ENCODE data around the gene FAM107A. TPM values are rescaled to one million over a fixed set of nuclear protein-coding genes. Genes with fewer than 3 reads are reported as not detected.

The FAM107A gene
- polyA plus RNA-seq, 1 donor from 2014 or later = 0.16 TPM

DNA sequence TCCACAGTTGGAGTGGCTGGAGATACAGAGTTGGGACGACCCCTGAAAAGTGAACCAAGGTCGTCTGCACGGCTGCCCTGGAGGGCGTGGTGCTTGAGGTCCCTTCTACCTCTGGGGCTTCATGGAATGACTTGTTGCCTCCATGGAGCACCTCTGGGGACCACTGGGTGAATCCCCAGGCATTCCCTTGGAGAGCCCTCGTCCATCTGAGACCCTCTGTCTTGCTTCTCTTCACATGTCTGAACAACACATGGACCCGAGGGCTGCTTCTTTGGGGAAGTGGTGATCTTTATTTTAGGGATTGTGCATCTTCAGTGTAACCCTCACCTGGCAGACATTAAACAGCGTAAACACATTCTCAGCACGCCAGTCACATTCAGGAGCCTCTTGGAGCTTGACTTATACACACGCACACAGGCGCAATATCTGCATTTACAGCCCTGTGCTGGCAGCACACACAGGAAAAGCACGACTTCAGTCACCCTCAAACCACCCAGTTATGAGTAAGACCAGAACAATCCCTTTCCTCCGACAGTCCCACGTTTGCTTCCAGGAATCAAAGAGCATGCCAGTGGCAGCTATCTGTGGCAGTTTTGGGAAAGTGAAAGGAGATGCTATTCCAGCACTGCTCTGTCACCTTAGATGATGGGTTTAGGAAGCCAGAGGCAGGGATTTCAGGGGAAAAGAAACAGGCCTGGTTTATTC, 12.6 kb downstream of the FAM107A start:
- Histone ChIP-seq H3K27ac (ENCODE audit: low read length) (no peak overlapping the region), H2AFZ (ENCODE audit: low read depth, low read length) (no peak overlapping the region), H3K4me3 (ENCODE audit: low read length) (no peak overlapping the region), H3K9me3 (ENCODE audit: low read length) (no peaks in the 10 kb centered on the region), H3K4me2 (ENCODE audit: low read length) (no peak overlapping the region), H3K79me2 (replicated peaks; ENCODE audit: insufficient read depth, low read length) (no peaks in the 10 kb centered on the region), H3F3A (ENCODE audit: insufficient read depth, low read length, poor library complexity, severe bottlenecking) (no peaks in the 10 kb centered on the region), H3K36me3 (ENCODE audit: insufficient read depth, low read length) (no peaks in the 10 kb centered on the region), H3K27me3 (ENCODE audit: insufficient read depth, low read depth, low read length) (no peaks in the 10 kb centered on the region), H3K9ac (ENCODE audit: low read length) (no peak overlapping the region), H4K20me1 (ENCODE audit: insufficient read depth) (no peaks in the 10 kb centered on the region), H3K9me2 (ENCODE audit: insufficient read depth, low read length) (no peaks in the 10 kb centered on the region)
- TF ChIP-seq SMC3 (conservative IDR thresholded peaks at IDR 0.05; ENCODE audit: poor library complexity) = no peak
- no peak for TF ChIP-seq EP300 (conservative IDR thresholded peaks at IDR 0.05; ENCODE audit: poor library complexity, severe bottlenecking)
- TF ChIP-seq TAF1 (IDR thresholded peaks at IDR 0.05; ENCODE audit: low read depth) = no peak
- TF ChIP-seq, protein P1, sequence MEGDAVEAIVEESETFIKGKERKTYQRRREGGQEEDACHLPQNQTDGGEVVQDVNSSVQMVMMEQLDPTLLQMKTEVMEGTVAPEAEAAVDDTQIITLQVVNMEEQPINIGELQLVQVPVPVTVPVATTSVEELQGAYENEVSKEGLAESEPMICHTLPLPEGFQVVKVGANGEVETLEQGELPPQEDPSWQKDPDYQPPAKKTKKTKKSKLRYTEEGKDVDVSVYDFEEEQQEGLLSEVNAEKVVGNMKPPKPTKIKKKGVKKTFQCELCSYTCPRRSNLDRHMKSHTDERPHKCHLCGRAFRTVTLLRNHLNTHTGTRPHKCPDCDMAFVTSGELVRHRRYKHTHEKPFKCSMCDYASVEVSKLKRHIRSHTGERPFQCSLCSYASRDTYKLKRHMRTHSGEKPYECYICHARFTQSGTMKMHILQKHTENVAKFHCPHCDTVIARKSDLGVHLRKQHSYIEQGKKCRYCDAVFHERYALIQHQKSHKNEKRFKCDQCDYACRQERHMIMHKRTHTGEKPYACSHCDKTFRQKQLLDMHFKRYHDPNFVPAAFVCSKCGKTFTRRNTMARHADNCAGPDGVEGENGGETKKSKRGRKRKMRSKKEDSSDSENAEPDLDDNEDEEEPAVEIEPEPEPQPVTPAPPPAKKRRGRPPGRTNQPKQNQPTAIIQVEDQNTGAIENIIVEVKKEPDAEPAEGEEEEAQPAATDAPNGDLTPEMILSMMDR (IDR thresholded peaks at IDR 0.05; ENCODE audit: poor library complexity, severe bottlenecking) = no peak
- no peak for TF ChIP-seq EZH2 (IDR thresholded peaks at IDR 0.05; ENCODE audit: borderline replicate concordance, insufficient read depth, low read length, poor library complexity, severe bottlenecking)
- no peak for TF ChIP-seq RAD21 (conservative IDR thresholded peaks at IDR 0.05)

DNA sequence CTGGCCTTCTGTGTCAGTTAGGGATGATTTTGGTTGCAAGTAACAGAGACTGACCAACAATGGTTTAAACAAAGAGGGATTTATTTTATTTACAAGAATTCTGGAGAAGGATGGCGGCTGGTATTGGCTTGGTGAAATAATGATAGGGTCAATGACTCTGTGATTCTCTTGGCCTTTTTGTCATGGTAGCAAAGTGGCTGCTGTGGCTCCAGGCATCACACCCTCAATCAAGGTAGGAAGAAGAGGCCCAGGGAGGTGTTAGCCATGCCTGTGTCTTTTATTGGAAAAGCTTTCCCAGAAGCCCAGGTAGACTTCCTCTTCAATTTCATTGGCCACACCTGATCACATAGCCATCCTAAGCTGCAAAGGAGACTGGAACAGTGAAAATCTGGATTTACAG, 13.1 kb downstream of the FAM107A start:
- Histone ChIP-seq H3K9me2 (ENCODE audit: insufficient read depth, low read length) (no peaks in the 10 kb centered on the region), H3F3A (ENCODE audit: insufficient read depth, low read length, poor library complexity, severe bottlenecking) (no peaks in the 10 kb centered on the region), H3K27me3 (ENCODE audit: insufficient read depth, low read depth, low read length) (no peaks in the 10 kb centered on the region), H2AFZ (ENCODE audit: low read depth, low read length) (no peak overlapping the region), H3K9ac (ENCODE audit: low read length) (no peak overlapping the region), H3K9me3 (ENCODE audit: low read length) (no peaks in the 10 kb centered on the region), H3K27ac (ENCODE audit: low read length) (no peak overlapping the region), H3K36me3 (ENCODE audit: insufficient read depth, low read length) (no peaks in the 10 kb centered on the region), H3K4me2 (ENCODE audit: low read length) (no peak overlapping the region), H3K4me3 (ENCODE audit: low read length) (no peak overlapping the region), H4K20me1 (ENCODE audit: insufficient read depth) (no peaks in the 10 kb centered on the region), H3K79me2 (replicated peaks; ENCODE audit: insufficient read depth, low read length) (no peaks in the 10 kb centered on the region)
- TF ChIP-seq SMC3 (conservative IDR thresholded peaks at IDR 0.05; ENCODE audit: poor library complexity) = no peak
- TF ChIP-seq MXI1 (conservative IDR thresholded peaks at IDR 0.05; ENCODE audit: poor library complexity, severe bottlenecking) = no peak
- TF ChIP-seq, protein P2, sequence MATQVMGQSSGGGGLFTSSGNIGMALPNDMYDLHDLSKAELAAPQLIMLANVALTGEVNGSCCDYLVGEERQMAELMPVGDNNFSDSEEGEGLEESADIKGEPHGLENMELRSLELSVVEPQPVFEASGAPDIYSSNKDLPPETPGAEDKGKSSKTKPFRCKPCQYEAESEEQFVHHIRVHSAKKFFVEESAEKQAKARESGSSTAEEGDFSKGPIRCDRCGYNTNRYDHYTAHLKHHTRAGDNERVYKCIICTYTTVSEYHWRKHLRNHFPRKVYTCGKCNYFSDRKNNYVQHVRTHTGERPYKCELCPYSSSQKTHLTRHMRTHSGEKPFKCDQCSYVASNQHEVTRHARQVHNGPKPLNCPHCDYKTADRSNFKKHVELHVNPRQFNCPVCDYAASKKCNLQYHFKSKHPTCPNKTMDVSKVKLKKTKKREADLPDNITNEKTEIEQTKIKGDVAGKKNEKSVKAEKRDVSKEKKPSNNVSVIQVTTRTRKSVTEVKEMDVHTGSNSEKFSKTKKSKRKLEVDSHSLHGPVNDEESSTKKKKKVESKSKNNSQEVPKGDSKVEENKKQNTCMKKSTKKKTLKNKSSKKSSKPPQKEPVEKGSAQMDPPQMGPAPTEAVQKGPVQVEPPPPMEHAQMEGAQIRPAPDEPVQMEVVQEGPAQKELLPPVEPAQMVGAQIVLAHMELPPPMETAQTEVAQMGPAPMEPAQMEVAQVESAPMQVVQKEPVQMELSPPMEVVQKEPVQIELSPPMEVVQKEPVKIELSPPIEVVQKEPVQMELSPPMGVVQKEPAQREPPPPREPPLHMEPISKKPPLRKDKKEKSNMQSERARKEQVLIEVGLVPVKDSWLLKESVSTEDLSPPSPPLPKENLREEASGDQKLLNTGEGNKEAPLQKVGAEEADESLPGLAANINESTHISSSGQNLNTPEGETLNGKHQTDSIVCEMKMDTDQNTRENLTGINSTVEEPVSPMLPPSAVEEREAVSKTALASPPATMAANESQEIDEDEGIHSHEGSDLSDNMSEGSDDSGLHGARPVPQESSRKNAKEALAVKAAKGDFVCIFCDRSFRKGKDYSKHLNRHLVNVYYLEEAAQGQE (IDR thresholded peaks at IDR 0.05; ENCODE audit: borderline replicate concordance) = no peak
- TF ChIP-seq TAF1 (IDR thresholded peaks at IDR 0.05; ENCODE audit: low read depth) = no peak
- no peak for TF ChIP-seq EP300 (conservative IDR thresholded peaks at IDR 0.05; ENCODE audit: poor library complexity, severe bottlenecking)
- TF ChIP-seq POLR2AphosphoS5 (IDR thresholded peaks at IDR 0.05) = no peak
- TF ChIP-seq EZH2 (IDR thresholded peaks at IDR 0.05; ENCODE audit: borderline replicate concordance, insufficient read depth, low read length, poor library complexity, severe bottlenecking) = no peak

All from neural cell (in vitro differentiated cells).